ENCODE data around the gene CD300LG. TPM values are rescaled to one million over a fixed set of nuclear protein-coding genes. Genes with fewer than 3 reads are reported as not detected.

The CD300LG gene
- total and polyA plus RNA-seq, 4 experiments from 2014 or later, result not detected

- no peak overlapping the region for H3K27ac ChIP-seq (ENCODE audit: low read depth, low read length)
- Mint-ChIP-seq H3K4me3 (no peak overlapping the region), H3K9me3 (peaks cover 0 to 4% (median 0%) of the 10 kb centered on the region in 8 donors), H3K27ac (no peak overlapping the region), H3K36me3 (no peaks in the 10 kb centered on the region), H3K27me3 (peaks cover 18 to 20% of the 10 kb centered on the region in 2 donors), H3K4me1 (no peaks in the 10 kb centered on the region)
- H3K9me3 ChIP-seq (ENCODE audit: control insufficient read depth in 1 of 2, low read length in 2 of 2), result no peaks in the 10 kb centered on the region
- no peak overlapping the region for H3K4me3 ChIP-seq (ENCODE audit: low read length in 2 of 2)
- CTCF ChIA-PET (ENCODE audit: partially characterized antibody), result interaction anchor here (1.5 to 3.1 kb wide), 2 partner anchors 9 to 24 kb away, joined by 4 to 17 read pairs; partner anchors contain the start of gene CD300LG
- no peak for DNase-seq
- H3K27me3 ChIP-seq (ENCODE audit: insufficient read depth, low read length), result peaks cover 7% of the 10 kb centered on the region
- POLR2A ChIA-PET (ENCODE audit: partially characterized antibody), result no interaction called here
- H3K36me3 ChIP-seq (ENCODE audit: insufficient read depth, low read length), result no peaks in the 10 kb centered on the region
- intact Hi-C loops (cut with micrococcal nuclease), result no loop called here
- no peaks in the 10 kb centered on the region for H3K4me1 ChIP-seq (ENCODE audit: insufficient read depth, low read length)
Measured at GRCh38 chr17:43854498-43854897, 7.5 kb downstream of the CD300LG start.

GRCh38 chr17:43855061-43855460 is 8.1 kb downstream of the CD300LG start:
- Histone ChIP-seq H3K9me3 (ENCODE audit: control insufficient read depth in 1 of 2, low read length in 2 of 2) (no peaks in the 10 kb centered on the region), H3K4me3 (ENCODE audit: low read length in 2 of 2) (no peak overlapping the region), H3K27ac (ENCODE audit: low read depth, low read length) (no peak overlapping the region), H3K27me3 (ENCODE audit: insufficient read depth, low read length) (peaks cover 6% of the 10 kb centered on the region), H3K4me1 (ENCODE audit: insufficient read depth, low read length) (no peaks in the 10 kb centered on the region), H3K36me3 (ENCODE audit: insufficient read depth, low read length) (no peaks in the 10 kb centered on the region)
- Mint-ChIP-seq H3K4me1 (no peaks in the 10 kb centered on the region), H3K4me3 (no peak overlapping the region), H3K36me3 (no peaks in the 10 kb centered on the region), H3K9me3 (peaks cover 0 to 4% (median 0%) of the 10 kb centered on the region in 8 donors), H3K27ac (no peak overlapping the region), H3K27me3 (peaks cover 13 to 17% of the 10 kb centered on the region in 2 donors)
- DNase-seq, result no peak
- ChIA-PET CTCF (ENCODE audit: partially characterized antibody) (interaction anchor here (1.2 to 3.1 kb wide), 2 partner anchors 9 to 15 kb away, joined by 3 to 17 read pairs; partner anchors contain the start of gene CD300LG), POLR2A (ENCODE audit: partially characterized antibody) (no interaction called here)
- intact Hi-C loops (cut with micrococcal nuclease), result no loop called here

- Histone ChIP-seq H3K27me3 (ENCODE audit: insufficient read depth, low read length) (peaks cover 6% of the 10 kb centered on the region), H3K9me3 (ENCODE audit: control insufficient read depth in 1 of 2, low read length in 2 of 2) (no peaks in the 10 kb centered on the region), H3K4me1 (ENCODE audit: insufficient read depth, low read length) (no peaks in the 10 kb centered on the region), H3K4me3 (ENCODE audit: low read length in 2 of 2) (no peak overlapping the region), H3K36me3 (ENCODE audit: insufficient read depth, low read length) (no peaks in the 10 kb centered on the region), H3K27ac (ENCODE audit: low read depth, low read length) (no peak overlapping the region)
- Mint-ChIP-seq H3K4me3 (no peak overlapping the region), H3K9me3 (peaks cover 0 to 4% (median 0%) of the 10 kb centered on the region in 8 donors), H3K4me1 (no peaks in the 10 kb centered on the region), H3K27me3 (peaks cover 10 to 17% of the 10 kb centered on the region in 2 donors), H3K27ac (no peak overlapping the region), H3K36me3 (no peaks in the 10 kb centered on the region)
- no peak for DNase-seq
- POLR2A ChIA-PET (ENCODE audit: partially characterized antibody), result no interaction called here
- CTCF ChIA-PET (ENCODE audit: partially characterized antibody), result interaction anchor here (1.2 to 3.1 kb wide), 2 partner anchors 10 to 16 kb away, joined by 3 to 17 read pairs; partner anchors contain the start of gene CD300LG
- intact Hi-C loops (cut with micrococcal nuclease), result no loop called here
Measured at GRCh38 chr17:43856141-43856540, 9.2 kb downstream of the CD300LG start.

- no peaks in the 10 kb centered on the region for H3K4me1 ChIP-seq (ENCODE audit: insufficient read depth, low read length)
- Mint-ChIP-seq H3K4me1 (no peaks in the 10 kb centered on the region), H3K27me3 (peaks cover 6 to 11% of the 10 kb centered on the region in 2 donors), H3K27ac (no peak overlapping the region), H3K9me3 (peaks cover 0 to 4% (median 0%) of the 10 kb centered on the region in 8 donors), H3K4me3 (no peak overlapping the region), H3K36me3 (no peaks in the 10 kb centered on the region)
- no peaks in the 10 kb centered on the region for H3K36me3 ChIP-seq (ENCODE audit: insufficient read depth, low read length)
- H3K4me3 ChIP-seq (ENCODE audit: low read length in 2 of 2), result no peak overlapping the region
- DNase-seq, result no peak
- intact Hi-C loops (cut with micrococcal nuclease), result no loop called here
- POLR2A ChIA-PET (ENCODE audit: partially characterized antibody), result no interaction called here
- H3K9me3 ChIP-seq (ENCODE audit: control insufficient read depth in 1 of 2, low read length in 2 of 2), result no peaks in the 10 kb centered on the region
- peaks cover 6% of the 10 kb centered on the region for H3K27me3 ChIP-seq (ENCODE audit: insufficient read depth, low read length)
- no peak overlapping the region for H3K27ac ChIP-seq (ENCODE audit: low read depth, low read length)
- CTCF ChIA-PET (ENCODE audit: partially characterized antibody), result interaction anchor here (1.2 to 3.1 kb wide), 2 partner anchors 11 kb away, joined by 3 to 17 read pairs; partner anchors contain the start of gene CD300LG
Measured at GRCh38 chr17:43857141-43857540, 10.2 kb downstream of the CD300LG start.

- CTCF ChIA-PET (ENCODE audit: partially characterized antibody), result interaction anchor here (1.2 kb wide), 1 partner anchor 12 kb away, joined by 3 read pairs; no protein-coding TSS in a partner anchor
- intact Hi-C loops (cut with micrococcal nuclease), result no loop called here
Measured at GRCh38 chr17:43857957-43858600, 11.1 kb downstream of the CD300LG start.

GRCh38 chr17:43860077-43860725 is 13.2 kb downstream of the CD300LG start:
- Mint-ChIP-seq H3K4me1 (no peaks in the 10 kb centered on the region), H3K27me3 (peaks cover 8 to 11% of the 10 kb centered on the region in 2 donors), H3K36me3 (no peaks in the 10 kb centered on the region), H3K9me3 (peaks cover 0 to 4% (median 0%) of the 10 kb centered on the region in 8 donors), H3K27ac (no peak overlapping the region), H3K4me3 (no peak overlapping the region)
- Histone ChIP-seq H3K4me3 (ENCODE audit: low read length in 2 of 2) (no peak overlapping the region), H3K27ac (ENCODE audit: low read depth, low read length) (no peak overlapping the region), H3K36me3 (ENCODE audit: insufficient read depth, low read length) (no peaks in the 10 kb centered on the region), H3K4me1 (ENCODE audit: insufficient read depth, low read length) (no peaks in the 10 kb centered on the region), H3K9me3 (ENCODE audit: control insufficient read depth in 1 of 2, low read length in 2 of 2) (no peaks in the 10 kb centered on the region), H3K27me3 (ENCODE audit: insufficient read depth, low read length) (peaks cover 6% of the 10 kb centered on the region)
- DNase-seq, result no peak
- intact Hi-C loops (cut with micrococcal nuclease), result no loop called here
- ChIA-PET CTCF (ENCODE audit: partially characterized antibody) (interaction anchor here (0.8 to 1.2 kb wide), 2 partner anchors 14 to 18 kb away, joined by 3 to 4 read pairs; no protein-coding TSS in a partner anchor), POLR2A (ENCODE audit: partially characterized antibody) (no interaction called here)

More at GRCh38 chr17:43857957-43858600, 11.1 kb downstream of the CD300LG start:
- Mint-ChIP-seq H3K36me3 (no peaks in the 10 kb centered on the region), H3K27me3 (peaks cover 6 to 15% of the 10 kb centered on the region in 2 donors), H3K27ac (no peak overlapping the region), H3K4me3 (no peak overlapping the region), H3K4me1 (no peaks in the 10 kb centered on the region), H3K9me3 (peaks cover 0 to 4% (median 0%) of the 10 kb centered on the region in 8 donors)
- no peaks in the 10 kb centered on the region for H3K9me3 ChIP-seq (ENCODE audit: control insufficient read depth in 1 of 2, low read length in 2 of 2)
- no peak for DNase-seq
- H3K27ac ChIP-seq (ENCODE audit: low read depth, low read length), result no peak overlapping the region
- POLR2A ChIA-PET (ENCODE audit: partially characterized antibody), result no interaction called here
- H3K36me3 ChIP-seq (ENCODE audit: insufficient read depth, low read length), result no peaks in the 10 kb centered on the region
- H3K4me1 ChIP-seq (ENCODE audit: insufficient read depth, low read length), result no peaks in the 10 kb centered on the region
- H3K4me3 ChIP-seq (ENCODE audit: low read length in 2 of 2), result no peak overlapping the region
- peaks cover 6% of the 10 kb centered on the region for H3K27me3 ChIP-seq (ENCODE audit: insufficient read depth, low read length)

GRCh38 chr17:43860927-43861622 is 14.1 kb downstream of the CD300LG start:
- DNase-seq, result no peak
- ChIA-PET POLR2A (ENCODE audit: partially characterized antibody) (no interaction called here), CTCF (ENCODE audit: partially characterized antibody) (no interaction called here)
- no peaks in the 10 kb centered on the region for H3K36me3 Mint-ChIP-seq
- Histone ChIP-seq H3K27me3 (ENCODE audit: insufficient read depth, low read length) (peaks cover 6% of the 10 kb centered on the region), H3K27ac (ENCODE audit: low read depth, low read length) (no peak overlapping the region), H3K9me3 (ENCODE audit: control insufficient read depth in 1 of 2, low read length in 2 of 2) (no peaks in the 10 kb centered on the region), H3K4me1 (ENCODE audit: insufficient read depth, low read length) (no peaks in the 10 kb centered on the region), H3K36me3 (ENCODE audit: insufficient read depth, low read length) (no peaks in the 10 kb centered on the region), H3K4me3 (ENCODE audit: low read length in 2 of 2) (no peak overlapping the region)
- no peak overlapping the region for H3K4me3 Mint-ChIP-seq
- no peak overlapping the region for H3K27ac Mint-ChIP-seq
- intact Hi-C loops (cut with micrococcal nuclease), result no loop called here
- H3K27me3 Mint-ChIP-seq, result peaks cover 8 to 11% of the 10 kb centered on the region in 2 donors
- no peaks in the 10 kb centered on the region for H3K4me1 Mint-ChIP-seq
- H3K9me3 Mint-ChIP-seq, result peaks cover 0 to 4% (median 0%) of the 10 kb centered on the region in 8 donors
